ENCODE data around the gene PRICKLE1.

DNA sequence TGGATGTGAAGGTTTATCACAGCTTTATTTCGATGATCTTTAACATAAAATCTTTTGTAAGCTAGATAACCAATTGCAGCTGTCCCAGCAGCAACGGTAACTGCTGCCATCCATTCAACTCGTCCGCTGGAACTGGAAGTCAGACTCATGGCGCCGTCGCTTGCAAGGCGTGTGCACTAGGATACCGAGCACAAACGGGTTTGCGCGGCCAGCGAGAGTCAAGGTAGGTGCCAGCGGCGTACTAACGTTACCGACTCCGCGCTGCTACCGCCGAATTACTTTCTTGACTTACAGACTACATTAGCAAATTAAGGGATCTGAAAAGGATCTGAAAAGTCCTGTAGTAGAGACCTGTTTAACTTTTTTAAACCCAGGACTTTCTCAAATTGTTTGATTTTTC lies 47.4 kb upstream of the PRICKLE1 start:
- TF ChIP-seq CTCF (IDR thresholded peaks at IDR 0.05; ENCODE audit: insufficient read depth, low read length) = no peak
- TF ChIP-seq GABPA (IDR thresholded peaks at IDR 0.05; ENCODE audit: low read depth) = no peak
- TF ChIP-seq SPI1 (IDR thresholded peaks at IDR 0.05; ENCODE audit: borderline replicate concordance, low read depth) = no peak
- TF ChIP-seq, protein P1, sequence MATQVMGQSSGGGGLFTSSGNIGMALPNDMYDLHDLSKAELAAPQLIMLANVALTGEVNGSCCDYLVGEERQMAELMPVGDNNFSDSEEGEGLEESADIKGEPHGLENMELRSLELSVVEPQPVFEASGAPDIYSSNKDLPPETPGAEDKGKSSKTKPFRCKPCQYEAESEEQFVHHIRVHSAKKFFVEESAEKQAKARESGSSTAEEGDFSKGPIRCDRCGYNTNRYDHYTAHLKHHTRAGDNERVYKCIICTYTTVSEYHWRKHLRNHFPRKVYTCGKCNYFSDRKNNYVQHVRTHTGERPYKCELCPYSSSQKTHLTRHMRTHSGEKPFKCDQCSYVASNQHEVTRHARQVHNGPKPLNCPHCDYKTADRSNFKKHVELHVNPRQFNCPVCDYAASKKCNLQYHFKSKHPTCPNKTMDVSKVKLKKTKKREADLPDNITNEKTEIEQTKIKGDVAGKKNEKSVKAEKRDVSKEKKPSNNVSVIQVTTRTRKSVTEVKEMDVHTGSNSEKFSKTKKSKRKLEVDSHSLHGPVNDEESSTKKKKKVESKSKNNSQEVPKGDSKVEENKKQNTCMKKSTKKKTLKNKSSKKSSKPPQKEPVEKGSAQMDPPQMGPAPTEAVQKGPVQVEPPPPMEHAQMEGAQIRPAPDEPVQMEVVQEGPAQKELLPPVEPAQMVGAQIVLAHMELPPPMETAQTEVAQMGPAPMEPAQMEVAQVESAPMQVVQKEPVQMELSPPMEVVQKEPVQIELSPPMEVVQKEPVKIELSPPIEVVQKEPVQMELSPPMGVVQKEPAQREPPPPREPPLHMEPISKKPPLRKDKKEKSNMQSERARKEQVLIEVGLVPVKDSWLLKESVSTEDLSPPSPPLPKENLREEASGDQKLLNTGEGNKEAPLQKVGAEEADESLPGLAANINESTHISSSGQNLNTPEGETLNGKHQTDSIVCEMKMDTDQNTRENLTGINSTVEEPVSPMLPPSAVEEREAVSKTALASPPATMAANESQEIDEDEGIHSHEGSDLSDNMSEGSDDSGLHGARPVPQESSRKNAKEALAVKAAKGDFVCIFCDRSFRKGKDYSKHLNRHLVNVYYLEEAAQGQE (IDR thresholded peaks at IDR 0.05; ENCODE audit: insufficient replicate concordance, low read depth) = no peak

All from HL-60 (cell line).